ENCODE results near the gene SMTN.
"Not testable (repeated sequence)": the region's sequence is repeated elsewhere in the genome, so short reads cannot be mapped to it uniquely, and the experiment has no call there.

Gene SMTN

GRCh38 chr22:31106001-31106571 lies 25.0 kb downstream of the SMTN start:
- no peak for DNase-seq

- DNase-seq: no peak
Measured at GRCh38 chr22:31106731-31107177, 25.6 kb downstream of the SMTN start.

- DNase-seq: peak; percentile 36
Measured at GRCh38 chr22:31107178-31107893, 26.2 kb downstream of the SMTN start, which contains the start of gene SELENOM. SELENOM (minus strand) TSS chr22:31107568; CDS start chr22:31107505, 63 bp downstream.

GRCh38 chr22:31107894-31108218 lies 26.7 kb downstream of the SMTN start:
- DNase-seq: no peak

- DNase-seq: not testable (repeated sequence)
Measured at GRCh38 chr22:31112547-31113091, 31.5 kb downstream of the SMTN start.

- DNase-seq: no peak
Measured at GRCh38 chr22:31118046-31118820, 37.1 kb downstream of the SMTN start.

GRCh38 chr22:31119026-31119717 lies 38.1 kb downstream of the SMTN start:
- no peak for DNase-seq

GRCh38 chr22:31120230-31120629 lies 39.1 kb downstream of the SMTN start:
- DNase-seq: no peak

- no peak for DNase-seq
Measured at GRCh38 chr22:31120642-31121041, 39.5 kb downstream of the SMTN start.

- no peak for DNase-seq
Measured at GRCh38 chr22:31121403-31121802, 40.3 kb downstream of the SMTN start.

GRCh38 chr22:31122196-31122531 lies 41.0 kb downstream of the SMTN start:
- no peak for DNase-seq

- DNase-seq: peak; percentile 14
Measured at GRCh38 chr22:31122532-31123291, 41.6 kb downstream of the SMTN start, which contains the start of gene INPP5J. INPP5J (plus strand) TSS chr22:31122966; CDS start chr22:31123015, 49 bp downstream.

- DNase-seq: no peak
Measured at GRCh38 chr22:31123292-31123602, 42.1 kb downstream of the SMTN start.

GRCh38 chr22:31124290-31124689 lies 43.2 kb downstream of the SMTN start:
- DNase-seq: no peak

- DNase-seq: no peak
Measured at GRCh38 chr22:31124811-31125465, 43.8 kb downstream of the SMTN start.

- DNase-seq: no peak
Measured at GRCh38 chr22:31125521-31126117, 44.5 kb downstream of the SMTN start.

- no peak for DNase-seq
Measured at GRCh38 chr22:31126128-31126868, 45.2 kb downstream of the SMTN start.

- no peak for DNase-seq
Measured at GRCh38 chr22:31126869-31127175, 45.7 kb downstream of the SMTN start.

GRCh38 chr22:31127181-31127772 lies 46.2 kb downstream of the SMTN start:
- no peak for DNase-seq

- DNase-seq: no peak
Measured at GRCh38 chr22:31128156-31128555, 47.0 kb downstream of the SMTN start.

- DNase-seq: no peak
Measured at GRCh38 chr22:31130873-31131272, 49.8 kb downstream of the SMTN start.

Measured in NCI-H1694 (cell line).